ENCODE results near the gene ZFP62. TPM values are rescaled to one million over a fixed set of nuclear protein-coding genes. Genes with fewer than 3 reads are reported as not detected.
"Not testable (repeated sequence)": the region's sequence is repeated elsewhere in the genome, so short reads cannot be mapped to it uniquely, and the experiment has no call there.

The ZFP62 gene
- total RNA-seq, 4 donors from 2014 or later, result 35.5 to 41.1 (median 39.1) TPM

DNA sequence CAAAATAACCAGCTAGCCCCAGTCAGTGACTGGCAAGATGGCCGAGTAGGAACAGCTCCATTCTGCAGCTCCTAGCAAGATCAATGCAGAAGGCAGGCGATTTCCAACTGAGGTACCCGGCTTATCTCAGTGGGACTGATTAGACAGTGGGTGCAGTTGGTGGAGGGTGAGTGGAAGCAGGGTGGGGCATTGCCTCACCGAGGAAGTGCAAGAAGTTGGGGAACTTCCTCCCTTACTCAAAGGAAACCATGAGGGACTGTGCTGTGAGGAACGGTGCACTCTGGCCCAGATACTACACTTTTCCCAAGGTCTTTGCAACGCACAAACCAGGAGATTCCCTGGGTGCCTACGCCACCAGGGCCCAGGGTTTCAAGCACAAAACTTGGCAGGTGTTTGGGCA lies 28.3 kb upstream of the ZFP62 start:
- 80% methylated on average over 7 of the region's 7 CpGs for WGBS
- Histone ChIP-seq H3K9me3 (no peaks in the 10 kb centered on the region), H3K36me3 (no peaks in the 10 kb centered on the region), H3K27ac (no peak overlapping the region), H3K27me3 (peaks cover 32% of the 10 kb centered on the region), H3K4me3 (no peak overlapping the region), H3K4me1 (no peaks in the 10 kb centered on the region)
- no peak for DNase-seq (ENCODE audit: low spot score in 2 of 2)
- TF ChIP-seq POLR2AphosphoS5 (IDR thresholded peaks at IDR 0.05), result no peak
- TF ChIP-seq POLR2A (IDR thresholded peaks at IDR 0.05), result no peak
- TF ChIP-seq, protein P1, sequence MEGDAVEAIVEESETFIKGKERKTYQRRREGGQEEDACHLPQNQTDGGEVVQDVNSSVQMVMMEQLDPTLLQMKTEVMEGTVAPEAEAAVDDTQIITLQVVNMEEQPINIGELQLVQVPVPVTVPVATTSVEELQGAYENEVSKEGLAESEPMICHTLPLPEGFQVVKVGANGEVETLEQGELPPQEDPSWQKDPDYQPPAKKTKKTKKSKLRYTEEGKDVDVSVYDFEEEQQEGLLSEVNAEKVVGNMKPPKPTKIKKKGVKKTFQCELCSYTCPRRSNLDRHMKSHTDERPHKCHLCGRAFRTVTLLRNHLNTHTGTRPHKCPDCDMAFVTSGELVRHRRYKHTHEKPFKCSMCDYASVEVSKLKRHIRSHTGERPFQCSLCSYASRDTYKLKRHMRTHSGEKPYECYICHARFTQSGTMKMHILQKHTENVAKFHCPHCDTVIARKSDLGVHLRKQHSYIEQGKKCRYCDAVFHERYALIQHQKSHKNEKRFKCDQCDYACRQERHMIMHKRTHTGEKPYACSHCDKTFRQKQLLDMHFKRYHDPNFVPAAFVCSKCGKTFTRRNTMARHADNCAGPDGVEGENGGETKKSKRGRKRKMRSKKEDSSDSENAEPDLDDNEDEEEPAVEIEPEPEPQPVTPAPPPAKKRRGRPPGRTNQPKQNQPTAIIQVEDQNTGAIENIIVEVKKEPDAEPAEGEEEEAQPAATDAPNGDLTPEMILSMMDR (IDR thresholded peaks at IDR 0.05), result no peak
- no peak for TF ChIP-seq EP300 (IDR thresholded peaks at IDR 0.05)

- not testable (repeated sequence) for H3K4me3 ChIP-seq; DNase-seq (ENCODE audit: low spot score in 2 of 2); H3K4me1 ChIP-seq; H3K9me3 ChIP-seq; H3K36me3 ChIP-seq; H3K27ac ChIP-seq
- H3K27me3 ChIP-seq, result peaks cover 24% of the 10 kb centered on the region
- 77% methylated on average over 10 of the region's 11 CpGs for WGBS
Observed at GRCh38 chr5:180885845-180886529, 24.9 kb upstream of the ZFP62 start.

GRCh38 chr5:180875860-180876426 lies 14.9 kb upstream of the ZFP62 start:
- WGBS, result 78% methylated on average over 10 of the region's 10 CpGs
- TF ChIP-seq POLR2A (IDR thresholded peaks at IDR 0.05), result no peak
- TF ChIP-seq EP300 (IDR thresholded peaks at IDR 0.05), result no peak
- TF ChIP-seq, protein P1 (IDR thresholded peaks at IDR 0.05), result no peak
- Histone ChIP-seq H3K4me3 (no peak overlapping the region), H3K4me1 (peaks cover 4% of the 10 kb centered on the region), H3K27me3 (no peaks in the 10 kb centered on the region), H3K9me3 (no peaks in the 10 kb centered on the region), H3K36me3 (no peaks in the 10 kb centered on the region), H3K27ac (no peak overlapping the region)
- no peak for DNase-seq (ENCODE audit: low spot score in 2 of 2)

DNA sequence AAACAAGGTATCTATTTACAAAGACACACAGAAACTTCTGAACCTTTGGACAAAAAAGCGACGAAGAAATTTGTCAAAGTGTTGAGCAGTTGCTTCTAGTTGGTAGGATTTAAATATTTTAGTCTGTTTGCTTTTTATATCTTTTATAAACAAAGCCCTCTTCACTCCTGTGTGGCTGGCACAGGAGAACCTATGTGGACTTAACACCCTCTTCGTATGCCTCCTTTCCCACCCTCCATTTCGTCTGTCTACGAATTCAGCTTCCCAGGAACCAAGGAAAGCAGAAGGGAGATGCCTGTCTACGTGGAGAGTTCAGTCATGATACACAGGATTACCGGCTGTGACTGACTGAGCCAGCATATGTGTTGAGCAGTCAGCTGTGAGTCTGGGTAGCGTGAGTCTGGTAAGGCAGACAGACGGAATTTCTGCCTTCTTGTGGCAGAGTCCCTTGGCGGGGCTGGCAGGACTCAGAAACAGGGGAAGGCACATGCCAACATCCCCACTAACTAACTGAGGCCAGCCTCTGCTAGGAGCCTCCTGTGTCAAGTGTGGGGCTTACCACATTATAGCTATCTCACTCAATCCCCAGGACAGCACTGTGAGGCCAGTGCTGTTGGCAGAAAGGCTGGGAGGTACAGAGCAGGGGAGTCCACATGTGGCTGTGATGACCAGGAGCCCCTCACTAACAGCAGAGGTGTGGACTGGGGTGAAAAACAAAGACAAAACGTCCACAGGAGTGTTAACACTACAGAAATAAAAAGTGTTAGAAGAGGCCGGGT lies 13.9 kb upstream of the ZFP62 start:
- Histone ChIP-seq H3K9me3 (no peaks in the 10 kb centered on the region), H3K4me3 (no peak overlapping the region), H3K36me3 (no peaks in the 10 kb centered on the region), H3K27ac (no peak overlapping the region), H3K27me3 (no peaks in the 10 kb centered on the region), H3K4me1 (peaks cover 11% of the 10 kb centered on the region)
- no peak for DNase-seq (ENCODE audit: low spot score in 2 of 2)
- 77% methylated on average over 12 of the region's 12 CpGs for WGBS
- TF ChIP-seq EP300 (IDR thresholded peaks at IDR 0.05), result no peak
- TF ChIP-seq, protein P1 (IDR thresholded peaks at IDR 0.05), result no peak
- no peak for TF ChIP-seq POLR2A (IDR thresholded peaks at IDR 0.05)
- TF ChIP-seq POLR2AphosphoS5 (IDR thresholded peaks at IDR 0.05), result no peak

- no peaks in the 10 kb centered on the region for H3K36me3 ChIP-seq
- no peaks in the 10 kb centered on the region for H3K9me3 ChIP-seq
- 63% methylated on average over 13 of the region's 13 CpGs for WGBS
- H3K4me1 ChIP-seq, result peaks cover 21% of the 10 kb centered on the region
- peak overlapping the region; percentile 42 for H3K27ac ChIP-seq
- no peak overlapping the region for H3K4me3 ChIP-seq
- DNase-seq (ENCODE audit: low spot score in 2 of 2), result no peak
- TF ChIP-seq EP300 (IDR thresholded peaks at IDR 0.05) (no peak), POLR2AphosphoS5 (IDR thresholded peaks at IDR 0.05) (no peak), POLR2A (IDR thresholded peaks at IDR 0.05) (no peak)
- TF ChIP-seq, protein P1 (IDR thresholded peaks at IDR 0.05), result no peak
- H3K27me3 ChIP-seq, result no peaks in the 10 kb centered on the region
Observed at GRCh38 chr5:180873615-180874520, 12.8 kb upstream of the ZFP62 start.

Data from suprapubic skin (tissue), 4 donors.